NCI-H446 treated with DMSO at 0.1 percent for 48 hours (cell line): Measurements from ENCODE around the gene MORN1.
"Not testable (repeated sequence)": the region's sequence is repeated elsewhere in the genome, so short reads cannot be mapped to it uniquely, and the experiment has no call there.

ENCODE experiments used
- DNase-seq: peaks from one replicate; lab custom pipeline; 2025; lab: John Stamatoyannopoulos, UW

Gene MORN1

GRCh38 chr1:2307064-2307605, 84.2 kb downstream of the MORN1 start:
- no peak for DNase-seq

GRCh38 chr1:2306151-2306978, 85.0 kb downstream of the MORN1 start:
- DNase-seq, result no peak

- DNase-seq, result no peak
These were observed 86.3 kb downstream of the MORN1 start for GRCh38 chr1:2304921-2305681.

GRCh38 chr1:2304282-2304681, 87.1 kb downstream of the MORN1 start:
- DNase-seq, result no peak

- DNase-seq, result no peak
These were observed 87.6 kb downstream of the MORN1 start for GRCh38 chr1:2303781-2304180.

GRCh38 chr1:2303016-2303775, 88.2 kb downstream of the MORN1 start:
- DNase-seq, result no peak

- no peak for DNase-seq
These were observed 88.9 kb downstream of the MORN1 start for GRCh38 chr1:2302292-2302925.

- DNase-seq, result no peak
These were observed 89.6 kb downstream of the MORN1 start for GRCh38 chr1:2301607-2302291.

GRCh38 chr1:2300851-2301606, 90.3 kb downstream of the MORN1 start:
- DNase-seq, result no peak

GRCh38 chr1:2300004-2300771, 91.2 kb downstream of the MORN1 start:
- DNase-seq, result no peak

- no peak for DNase-seq
These were observed 92.2 kb downstream of the MORN1 start for GRCh38 chr1:2299131-2299627.

- DNase-seq, result no peak
These were observed 92.7 kb downstream of the MORN1 start for GRCh38 chr1:2298685-2299084.

- no peak for DNase-seq
These were observed 93.9 kb downstream of the MORN1 start for GRCh38 chr1:2297246-2298011.

GRCh38 chr1:2296614-2297013, 94.7 kb downstream of the MORN1 start:
- no peak for DNase-seq

- DNase-seq, result not testable (repeated sequence)
These were observed 95.1 kb downstream of the MORN1 start for GRCh38 chr1:2296211-2296610.

GRCh38 chr1:2295526-2295925, 95.8 kb downstream of the MORN1 start:
- no peak for DNase-seq

GRCh38 chr1:2294725-2295078, 96.7 kb downstream of the MORN1 start:
- no peak for DNase-seq

- no peak for DNase-seq
These were observed 97.2 kb downstream of the MORN1 start for GRCh38 chr1:2294033-2294724.
